DMS 273 (cell line): ENCODE results near the gene EPHB4.
"Not testable (repeated sequence)": the region's sequence is repeated elsewhere in the genome, so short reads cannot be mapped to it uniquely, and the experiment has no call there.

Experiments used
- DNase-seq: peaks from one replicate; lab custom pipeline; 2025; ENCODE audit not compliant: unreplicated experiment; lab: John Stamatoyannopoulos, UW

The EPHB4 gene

DNA sequence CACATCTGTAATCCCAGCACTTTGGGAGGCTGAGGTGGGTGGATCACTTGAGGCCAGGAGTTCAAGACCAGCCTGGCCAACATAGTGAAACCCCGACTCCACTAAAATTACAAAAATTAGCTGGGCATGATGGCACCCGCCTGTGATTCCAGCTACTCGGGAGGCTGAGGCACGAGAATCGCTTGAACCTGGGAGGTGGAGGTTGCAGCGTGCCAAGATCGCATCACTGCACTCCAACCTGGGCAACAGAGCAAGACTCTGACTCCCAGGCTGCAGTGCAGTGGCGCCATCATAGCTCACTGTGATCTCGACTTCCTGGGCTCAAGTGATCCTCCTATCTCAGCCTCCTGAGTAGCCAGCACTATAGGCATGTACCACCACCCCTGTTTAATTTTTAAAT, 27.6 kb upstream of the EPHB4 start:
- DNase-seq: not testable (repeated sequence)

- no peak for DNase-seq
Measured at GRCh38 chr7:100854146-100854895, 27.0 kb upstream of the EPHB4 start.

GRCh38 chr7:100852048-100852872, 24.9 kb upstream of the EPHB4 start, which contains the start of gene SLC12A9:
TSS of gene SLC12A9 (plus strand) at chr7:100852713. CDS start at chr7:100854198, 1,485 bp downstream.
- peak; percentile 98 for DNase-seq

DNA sequence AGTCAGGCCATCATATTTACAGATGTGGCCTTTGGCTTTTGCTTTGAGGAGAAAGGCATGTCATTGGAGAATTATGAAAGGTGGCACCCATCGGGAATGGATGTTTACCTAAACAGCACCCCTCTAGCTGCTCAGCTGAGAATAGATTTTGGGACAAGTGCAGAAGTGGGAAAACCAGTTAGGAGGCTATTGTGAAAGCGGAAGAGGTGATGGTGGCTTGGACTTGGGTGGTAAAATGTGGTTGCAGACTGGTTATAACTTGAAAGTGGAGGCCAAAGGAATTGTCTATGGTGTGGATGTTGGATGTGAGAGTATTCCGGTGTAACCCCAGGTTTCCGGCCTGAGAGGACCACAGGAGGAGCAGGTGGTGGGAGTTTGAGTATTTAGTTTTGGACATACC, 20.0 kb upstream of the EPHB4 start:
- DNase-seq: no peak

- no peak for DNase-seq
Measured at GRCh38 chr7:100840470-100841100, 13.3 kb upstream of the EPHB4 start.

- DNase-seq: no peak
Measured at GRCh38 chr7:100839361-100839760, 12.0 kb upstream of the EPHB4 start.

GRCh38 chr7:100837099-100837836, 9.9 kb upstream of the EPHB4 start:
- peak; percentile 96 for DNase-seq

DNA sequence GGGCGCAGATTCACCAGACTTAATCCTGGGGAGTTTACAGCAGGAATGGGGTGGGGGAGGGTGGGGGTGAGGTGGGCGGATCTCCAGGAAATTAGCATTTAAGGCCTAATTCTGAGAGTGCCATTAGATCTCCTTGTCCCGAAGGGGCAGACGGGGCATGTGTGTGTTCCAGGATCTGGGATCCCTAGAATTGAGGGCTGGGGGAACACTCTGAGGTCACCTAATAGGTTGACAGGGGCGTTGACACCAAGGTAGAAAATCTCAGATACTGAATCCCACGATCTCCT, 9.4 kb upstream of the EPHB4 start:
- DNase-seq: no peak

DNA sequence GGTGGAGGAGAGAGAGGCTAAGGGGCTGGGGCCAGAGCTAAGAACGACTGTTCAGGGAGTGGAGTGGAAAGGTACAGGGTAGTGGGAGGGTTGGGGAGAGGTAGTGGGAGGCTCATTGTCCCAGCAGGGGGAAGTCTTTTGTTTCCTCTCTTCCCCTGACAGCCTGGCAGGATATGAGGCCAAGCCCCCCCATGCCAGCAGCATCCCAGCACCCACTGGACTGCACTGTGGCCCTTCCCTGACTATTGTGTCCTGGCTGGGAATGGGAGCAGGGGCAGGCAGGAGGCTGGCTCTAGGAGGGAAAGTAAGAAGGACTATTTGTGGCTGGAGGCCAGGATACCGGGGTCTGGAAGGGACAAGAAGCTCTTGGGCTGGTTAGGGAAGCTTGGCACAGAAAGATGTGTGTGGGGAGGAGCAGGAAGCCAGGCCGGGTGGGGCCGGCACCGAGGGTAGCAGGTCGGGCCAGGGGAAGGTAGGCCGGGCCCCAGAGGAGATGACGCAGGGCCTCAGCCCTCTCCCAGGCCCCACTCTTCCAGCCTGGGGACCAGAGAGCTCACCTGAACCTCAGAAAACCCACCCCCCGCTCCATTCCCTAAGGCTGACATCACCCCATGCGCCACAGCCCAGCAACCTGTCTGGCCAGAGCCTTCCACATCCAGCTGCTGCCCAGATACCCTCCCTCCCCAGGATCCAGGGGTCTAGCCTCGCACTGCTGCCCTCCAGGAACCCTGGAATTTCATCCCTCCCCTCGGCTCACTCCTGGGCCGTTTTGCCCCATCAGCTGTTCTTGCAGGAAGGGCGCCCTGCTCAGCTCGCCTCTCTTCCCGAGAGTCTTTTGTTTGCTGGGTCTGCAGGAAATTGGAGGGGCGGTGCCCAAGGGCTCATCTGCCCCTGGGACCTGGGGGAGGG, 8.8 kb upstream of the EPHB4 start:
- peak; percentile 48 for DNase-seq

DNA sequence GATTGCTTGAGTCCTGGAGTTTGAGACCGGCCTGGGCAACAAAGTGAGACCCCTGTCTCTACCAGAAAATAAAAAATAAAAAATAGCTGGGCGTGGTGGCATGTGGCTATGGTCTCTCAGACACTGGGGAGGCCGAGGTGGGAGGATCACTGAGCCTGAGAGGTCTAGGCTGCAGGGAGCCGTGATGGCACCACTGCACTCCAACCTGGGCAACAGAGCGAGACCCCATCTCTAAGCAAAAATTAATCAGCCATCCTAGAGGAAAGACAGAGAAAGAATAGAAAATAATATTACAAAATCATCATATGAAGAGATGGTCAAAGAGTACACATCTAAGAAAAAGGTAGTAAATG, 4.9 kb upstream of the EPHB4 start:
- DNase-seq: no peak

DNA sequence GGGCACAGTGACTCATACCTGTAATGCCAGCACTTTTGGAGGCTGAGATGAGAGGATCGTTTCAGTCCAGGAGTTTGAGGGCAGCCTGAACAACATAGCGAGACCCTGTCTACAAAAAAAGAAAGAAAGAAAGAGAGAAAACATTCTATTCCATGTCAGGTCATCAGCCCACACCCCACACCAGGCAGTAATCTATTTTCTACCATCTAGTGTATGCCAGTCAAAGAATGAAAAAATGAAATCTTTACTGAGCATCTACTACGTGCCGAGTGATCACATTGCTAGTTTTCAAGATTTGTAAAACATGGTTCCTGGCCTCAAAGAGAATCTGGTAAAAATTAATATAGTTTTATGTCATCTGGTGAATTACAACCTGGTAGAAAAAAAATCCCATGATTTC, 3.1 kb upstream of the EPHB4 start:
- DNase-seq: no peak

DNA sequence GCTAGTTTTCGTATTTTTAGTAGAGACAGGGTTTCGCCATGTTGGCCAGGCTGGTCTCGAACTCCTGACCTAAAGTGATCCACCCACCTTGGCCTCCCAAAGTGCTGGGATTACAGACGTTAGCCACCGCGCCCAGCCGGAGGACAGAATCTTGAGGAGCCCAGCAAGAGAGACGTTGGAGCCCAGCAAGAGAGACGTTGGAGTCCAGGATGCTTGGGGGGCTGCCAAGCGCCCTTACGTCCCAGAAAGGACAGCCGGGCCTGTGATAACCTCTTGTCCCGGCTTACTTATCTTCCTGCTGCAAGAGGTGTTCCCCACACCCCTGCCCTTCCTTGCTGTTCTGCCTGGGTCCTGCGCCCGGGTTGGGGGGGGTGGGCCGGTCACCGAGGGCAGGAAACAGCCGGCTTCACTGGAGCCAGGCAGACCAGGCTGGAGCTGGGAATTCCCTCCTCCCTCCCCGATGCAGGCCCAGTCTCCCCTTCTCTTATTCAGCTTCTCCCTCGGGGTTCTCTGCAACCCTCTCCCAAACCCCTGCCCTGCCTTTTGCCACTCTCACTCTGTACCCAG, 1.9 kb upstream of the EPHB4 start:
- DNase-seq: no peak

DNA sequence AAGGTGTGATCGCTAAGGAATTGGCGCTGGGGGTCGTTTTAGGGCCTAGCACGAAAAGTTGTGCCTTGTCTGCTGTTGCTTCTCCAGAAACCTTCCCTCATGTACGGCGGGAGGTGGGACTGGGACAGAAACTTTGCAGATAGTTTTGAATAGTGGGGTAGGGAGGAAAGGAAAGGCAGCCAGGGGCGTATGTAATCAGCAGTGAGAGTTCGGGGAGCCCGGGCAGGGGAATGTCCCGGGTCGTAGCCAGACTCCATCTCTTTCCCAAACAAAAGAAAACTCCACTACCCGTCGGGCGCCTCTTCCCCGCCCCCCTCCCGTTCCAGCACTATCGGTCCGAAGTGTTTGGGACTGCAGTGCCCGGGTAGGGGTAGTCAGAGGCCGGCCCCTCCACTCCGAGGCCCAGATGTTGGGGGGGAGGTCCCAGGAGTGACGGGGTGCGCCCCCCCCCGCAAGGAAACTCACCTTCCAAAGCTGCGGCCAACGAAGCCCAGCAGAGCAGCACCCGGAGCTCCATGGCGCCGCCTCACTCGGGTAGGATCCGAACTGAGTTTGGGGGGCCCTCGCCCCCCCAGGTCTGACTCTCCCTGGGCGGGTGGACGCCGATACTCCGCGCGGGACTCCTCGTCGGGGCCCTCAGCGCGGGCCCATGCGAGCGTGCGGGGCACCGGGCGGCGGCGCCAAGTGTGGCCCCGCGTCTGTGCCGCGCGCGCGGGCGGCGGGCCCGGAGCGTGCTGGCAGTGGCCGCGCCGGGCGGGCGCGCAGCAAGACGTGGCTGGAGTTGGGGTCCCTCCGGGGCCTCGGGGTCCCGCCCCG, 601 bp downstream of the EPHB4 start:
- peak; percentile 78 for DNase-seq

DNA sequence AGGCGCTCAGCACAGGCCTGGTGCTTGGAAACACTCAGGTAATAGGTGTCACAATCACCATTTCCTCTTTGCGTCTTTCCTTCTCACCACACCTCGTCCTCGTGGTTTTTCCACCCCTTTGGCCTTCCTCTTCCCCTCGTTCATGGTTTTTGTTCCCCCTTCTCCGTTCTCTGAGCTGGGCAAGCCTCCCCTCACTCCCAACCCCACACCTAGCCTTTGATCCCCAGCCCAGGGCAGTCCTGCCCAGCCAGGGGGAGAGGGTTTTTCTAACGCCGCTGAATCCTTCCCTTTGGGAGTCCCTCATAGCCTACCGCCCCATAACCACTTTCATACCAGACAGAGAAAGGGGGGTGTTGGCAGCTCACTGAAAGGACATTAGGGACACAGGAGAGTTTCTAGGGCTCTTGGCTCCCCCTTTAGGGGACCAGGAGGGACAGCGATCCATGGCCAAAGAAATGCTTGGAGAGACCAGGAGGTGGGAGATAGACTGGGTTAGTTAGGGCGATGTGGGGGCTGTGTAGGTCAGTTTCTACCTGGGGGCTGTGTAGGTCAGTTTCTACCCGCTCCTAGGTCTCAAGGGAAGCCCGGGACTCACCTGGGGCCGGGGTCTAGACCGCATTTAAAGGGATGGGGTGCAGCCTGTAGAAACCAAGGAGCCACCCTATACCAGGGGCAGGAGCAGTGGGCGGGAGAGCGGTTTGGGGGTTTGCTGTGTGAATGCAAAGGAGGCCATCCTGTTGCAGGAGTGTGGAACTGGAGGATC, 1.4 kb downstream of the EPHB4 start:
- peak; percentile 59 for DNase-seq

- DNase-seq: no peak
Measured at GRCh38 chr7:100825215-100825671, 2.1 kb downstream of the EPHB4 start.

DNA sequence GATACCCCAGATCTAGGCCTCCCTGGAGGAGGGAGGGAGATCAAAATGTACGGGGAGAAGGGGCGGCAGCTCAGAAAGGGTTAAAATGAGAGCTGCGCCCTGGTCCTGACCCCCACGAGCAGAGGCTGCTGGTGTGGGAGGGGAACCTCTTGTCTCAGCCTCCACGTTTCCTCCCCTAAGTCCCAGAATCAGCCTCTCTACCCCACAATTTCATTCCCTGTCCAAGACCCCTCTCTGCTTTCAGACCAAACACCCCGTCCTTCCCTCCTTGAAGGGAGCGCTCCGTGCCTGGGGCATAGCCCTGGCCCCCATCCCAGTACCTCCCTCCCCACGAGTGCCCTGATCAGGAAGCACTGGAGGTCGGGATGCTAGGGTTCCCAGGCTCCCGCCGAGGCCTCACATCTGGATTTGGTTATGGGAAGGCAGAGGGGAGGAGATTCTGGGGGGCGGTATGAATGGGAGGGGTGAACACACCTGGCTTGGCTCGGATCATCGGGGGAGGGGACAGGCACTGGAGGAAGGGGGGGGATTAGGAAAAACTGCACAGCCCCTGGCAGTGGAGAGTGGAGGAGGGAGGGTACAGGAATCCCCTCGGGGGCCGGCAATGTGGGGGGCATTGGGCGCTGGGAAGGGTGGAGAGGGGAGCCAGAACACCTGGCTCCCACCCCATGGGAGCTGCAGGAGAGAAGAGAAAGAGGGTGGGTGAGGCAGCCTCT, 2.7 kb downstream of the EPHB4 start:
- DNase-seq: no peak

DNA sequence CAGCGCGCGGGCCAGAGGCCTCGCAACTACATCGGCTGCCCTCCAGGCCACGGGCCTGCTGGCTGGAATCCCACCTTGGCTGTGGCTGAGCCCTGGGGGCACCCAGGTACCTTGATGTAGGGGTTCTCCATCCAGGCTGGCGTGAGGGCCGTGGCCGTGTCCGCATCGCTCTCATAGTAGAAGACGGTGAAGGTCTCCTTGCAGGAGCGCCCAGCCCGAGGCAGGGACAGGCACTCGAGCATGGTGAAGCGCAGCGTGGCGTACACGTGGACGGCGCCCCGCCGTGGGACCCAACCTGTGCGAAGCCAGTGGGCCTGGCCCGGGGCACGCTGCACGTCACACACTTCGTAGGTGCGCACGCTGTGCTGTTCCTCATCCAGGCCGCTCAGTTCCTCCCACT, 3.8 kb downstream of the EPHB4 start:
- no peak for DNase-seq

- no peak for DNase-seq
Measured at GRCh38 chr7:100823140-100823525, 4.2 kb downstream of the EPHB4 start.
